ENCODE data around the gene ATXN1. TPM values are rescaled to one million over a fixed set of nuclear protein-coding genes. Genes with fewer than 3 reads are reported as not detected.

The ATXN1 gene
- polyA plus RNA-seq, 1 donor: 13.6 TPM

DNA sequence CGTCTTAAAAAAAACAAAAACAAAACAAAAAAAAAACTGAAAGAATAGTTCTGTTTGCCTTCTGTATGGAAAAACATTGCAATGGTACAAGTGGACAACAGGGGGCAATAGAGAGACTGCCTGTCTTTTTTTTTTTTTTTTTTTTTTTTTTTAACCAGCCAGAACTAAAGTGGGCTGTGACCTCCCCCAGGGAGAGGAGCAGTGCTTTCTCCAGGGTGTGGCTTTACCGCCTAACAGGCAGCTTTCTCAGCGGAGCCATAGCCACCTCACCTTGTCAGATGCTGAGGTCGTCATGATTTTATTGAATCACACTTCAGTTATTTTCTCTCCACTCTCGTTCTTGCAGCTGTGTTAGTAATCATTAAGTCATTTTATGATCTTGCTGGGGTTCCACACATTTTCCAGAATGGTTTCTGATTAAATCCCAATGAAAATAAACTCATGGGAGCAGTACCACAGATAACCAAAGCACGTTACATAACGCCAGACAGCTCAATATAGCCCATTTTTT, 444.5 kb downstream of the ATXN1 start:
- H3K27ac ChIP-seq (ENCODE audit: low read length): no peak overlapping the region
- 78% methylated on average over 3 of the region's 7 CpGs for WGBS (ENCODE audit: insufficient coverage, low lambda C conversion rate)

DNA sequence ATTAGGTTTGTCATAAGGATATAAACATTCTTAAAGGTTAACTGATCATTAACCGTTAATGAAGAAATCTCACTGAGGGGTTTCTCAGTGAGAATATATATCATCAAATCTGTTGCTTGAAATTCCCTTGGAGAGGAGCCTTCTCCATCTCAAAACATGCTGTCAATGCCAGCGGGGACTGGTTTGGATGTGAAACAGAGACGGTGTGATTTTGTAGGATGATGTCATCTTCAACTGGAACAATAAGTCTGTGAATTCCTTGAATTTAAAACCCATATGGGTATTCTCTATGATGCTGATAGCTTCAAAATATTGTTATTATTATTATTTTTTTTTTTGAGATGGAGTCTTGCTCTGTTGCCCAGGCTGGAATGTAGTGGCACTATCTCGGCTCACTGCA, 447.0 kb downstream of the ATXN1 start:
- 80% methylated on average over 2 of the region's 4 CpGs for WGBS (ENCODE audit: insufficient coverage, low lambda C conversion rate)
- Histone ChIP-seq H3K36me3 (ENCODE audit: control insufficient read depth, insufficient read depth, low read length) (no peaks in the 10 kb centered on the region), H3K4me3 (ENCODE audit: low read length) (no peak overlapping the region), H3K9me3 (ENCODE audit: control insufficient read depth, low read depth, low read length) (no peaks in the 10 kb centered on the region), H3K4me1 (ENCODE audit: control insufficient read depth, insufficient read depth, low read length) (no peaks in the 10 kb centered on the region), H3K27ac (ENCODE audit: low read length) (no peak overlapping the region), H3K27me3 (ENCODE audit: control insufficient read depth, insufficient read depth, low read length) (no peaks in the 10 kb centered on the region)
- no peak for DNase-seq

More for the DNA sequence above, 444.5 kb downstream of the ATXN1 start:
- peaks cover 4% of the 10 kb centered on the region for H3K36me3 ChIP-seq (ENCODE audit: control insufficient read depth, insufficient read depth, low read length)
- H3K4me1 ChIP-seq (ENCODE audit: control insufficient read depth, insufficient read depth, low read length): no peaks in the 10 kb centered on the region
- no peaks in the 10 kb centered on the region for H3K27me3 ChIP-seq (ENCODE audit: control insufficient read depth, insufficient read depth, low read length)
- H3K9me3 ChIP-seq (ENCODE audit: control insufficient read depth, low read depth, low read length): no peaks in the 10 kb centered on the region
- DNase-seq: no peak
- H3K4me3 ChIP-seq (ENCODE audit: low read length): no peak overlapping the region

DNA sequence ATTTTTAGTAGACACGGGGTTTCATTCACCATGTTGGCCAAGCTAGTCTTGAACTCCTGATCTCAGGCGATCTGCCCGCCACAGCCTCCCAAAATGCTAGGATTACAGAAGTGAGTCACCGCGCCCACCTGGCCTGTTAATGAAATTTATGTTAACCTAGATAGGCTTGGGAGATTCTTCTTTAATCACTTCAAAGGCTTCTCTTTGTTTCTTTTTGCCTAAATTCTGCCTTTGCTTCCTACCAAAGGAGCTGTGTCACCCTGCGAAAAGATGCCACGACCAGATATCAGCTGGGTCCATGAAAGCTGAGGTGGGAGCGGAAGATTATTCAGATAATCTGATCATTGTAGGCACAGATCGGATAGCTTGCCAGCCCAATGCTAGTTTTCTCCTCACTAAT, 447.5 kb downstream of the ATXN1 start:
- no peak overlapping the region for H3K4me3 ChIP-seq (ENCODE audit: low read length)
- H3K4me1 ChIP-seq (ENCODE audit: control insufficient read depth, insufficient read depth, low read length): no peaks in the 10 kb centered on the region
- H3K27me3 ChIP-seq (ENCODE audit: control insufficient read depth, insufficient read depth, low read length): no peaks in the 10 kb centered on the region
- WGBS (ENCODE audit: insufficient coverage, low lambda C conversion rate): no CpG with 5 or more reads among the region's 9 CpGs
- H3K9me3 ChIP-seq (ENCODE audit: control insufficient read depth, low read depth, low read length): no peaks in the 10 kb centered on the region
- no peaks in the 10 kb centered on the region for H3K36me3 ChIP-seq (ENCODE audit: control insufficient read depth, insufficient read depth, low read length)
- no peak overlapping the region for H3K27ac ChIP-seq (ENCODE audit: low read length)
- no peak for DNase-seq

- Histone ChIP-seq H3K4me1 (ENCODE audit: control insufficient read depth, insufficient read depth, low read length) (no peaks in the 10 kb centered on the region), H3K27ac (ENCODE audit: low read length) (no peak overlapping the region), H3K36me3 (ENCODE audit: control insufficient read depth, insufficient read depth, low read length) (peaks cover 1% of the 10 kb centered on the region), H3K4me3 (ENCODE audit: low read length) (no peak overlapping the region), H3K9me3 (ENCODE audit: control insufficient read depth, low read depth, low read length) (no peaks in the 10 kb centered on the region), H3K27me3 (ENCODE audit: control insufficient read depth, insufficient read depth, low read length) (no peaks in the 10 kb centered on the region)
- WGBS (ENCODE audit: insufficient coverage, low lambda C conversion rate): 100% methylated on average over 1 of the region's 6 CpGs
- DNase-seq: no peak
These were observed 449.5 kb downstream of the ATXN1 start for GRCh38 chr6:16311763-16312162.

- Histone ChIP-seq H3K4me1 (ENCODE audit: control insufficient read depth, insufficient read depth, low read length) (no peaks in the 10 kb centered on the region), H3K36me3 (ENCODE audit: control insufficient read depth, insufficient read depth, low read length) (peaks cover 17% of the 10 kb centered on the region), H3K27me3 (ENCODE audit: control insufficient read depth, insufficient read depth, low read length) (no peaks in the 10 kb centered on the region), H3K27ac (ENCODE audit: low read length) (no peak overlapping the region), H3K9me3 (ENCODE audit: control insufficient read depth, low read depth, low read length) (no peaks in the 10 kb centered on the region), H3K4me3 (ENCODE audit: low read length) (no peak overlapping the region)
- WGBS (ENCODE audit: insufficient coverage, low lambda C conversion rate): no CpG with 5 or more reads among the region's 20 CpGs
- no peak for DNase-seq
These were observed 454.9 kb downstream of the ATXN1 start for GRCh38 chr6:16306334-16306733.

- Histone ChIP-seq H3K4me3 (ENCODE audit: low read length) (no peak overlapping the region), H3K27ac (ENCODE audit: low read length) (no peak overlapping the region), H3K36me3 (ENCODE audit: control insufficient read depth, insufficient read depth, low read length) (peaks cover 17% of the 10 kb centered on the region), H3K9me3 (ENCODE audit: control insufficient read depth, low read depth, low read length) (no peaks in the 10 kb centered on the region), H3K27me3 (ENCODE audit: control insufficient read depth, insufficient read depth, low read length) (no peaks in the 10 kb centered on the region), H3K4me1 (ENCODE audit: control insufficient read depth, insufficient read depth, low read length) (no peaks in the 10 kb centered on the region)
- no CpG with 5 or more reads among the region's 19 CpGs for WGBS (ENCODE audit: insufficient coverage, low lambda C conversion rate)
- no peak for DNase-seq
These were observed 455.5 kb downstream of the ATXN1 start for GRCh38 chr6:16305788-16306187.

GRCh38 chr6:16305246-16305725, 456.0 kb downstream of the ATXN1 start:
- DNase-seq: no peak
- peaks cover 17% of the 10 kb centered on the region for H3K36me3 ChIP-seq (ENCODE audit: control insufficient read depth, insufficient read depth, low read length)
- WGBS (ENCODE audit: insufficient coverage, low lambda C conversion rate): 100% methylated on average over 1 of the region's 7 CpGs
- H3K27me3 ChIP-seq (ENCODE audit: control insufficient read depth, insufficient read depth, low read length): no peaks in the 10 kb centered on the region
- no peaks in the 10 kb centered on the region for H3K4me1 ChIP-seq (ENCODE audit: control insufficient read depth, insufficient read depth, low read length)
- H3K27ac ChIP-seq (ENCODE audit: low read length): no peak overlapping the region
- no peaks in the 10 kb centered on the region for H3K9me3 ChIP-seq (ENCODE audit: control insufficient read depth, low read depth, low read length)
- no peak overlapping the region for H3K4me3 ChIP-seq (ENCODE audit: low read length)

DNA sequence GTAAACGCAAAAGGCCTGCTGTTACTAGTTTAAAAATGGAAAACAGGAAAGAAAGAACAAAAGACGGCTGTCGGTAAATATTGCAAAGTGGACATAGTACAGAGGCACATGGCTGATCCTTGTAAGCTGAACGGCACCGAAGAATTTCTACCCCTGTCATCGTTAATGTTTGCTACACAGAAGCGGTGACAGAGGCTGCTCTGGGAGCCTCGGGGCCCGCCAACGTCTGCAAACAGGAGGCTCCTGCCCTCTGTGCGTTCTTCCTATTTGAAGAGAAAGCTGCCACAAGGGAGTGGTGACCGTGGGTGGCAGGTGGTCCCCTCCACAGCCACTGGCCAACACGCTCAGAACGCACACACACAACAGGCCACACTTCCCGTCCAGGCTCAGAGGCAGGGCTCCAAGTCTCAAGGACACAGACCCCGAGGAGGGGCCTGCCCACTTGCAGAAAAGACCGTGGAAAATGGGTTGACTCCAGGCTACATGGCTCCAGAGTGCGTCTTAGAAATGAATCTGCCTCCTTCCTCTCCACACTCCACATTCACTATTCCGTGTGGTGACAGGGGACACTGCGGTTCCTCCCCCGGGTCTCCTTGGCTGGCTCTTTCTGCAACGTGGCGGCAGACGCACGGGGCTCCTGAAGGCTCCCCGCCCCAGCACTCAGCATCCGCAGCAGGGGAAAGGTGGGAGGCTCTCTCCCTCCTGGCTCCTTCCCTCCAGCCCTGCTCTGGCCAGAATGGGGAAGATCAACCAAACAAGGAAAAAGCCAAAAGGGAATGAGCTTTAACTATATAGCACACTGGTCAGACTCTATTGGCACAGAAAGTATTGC, 458.3 kb downstream of the ATXN1 start:
- Histone ChIP-seq H3K27me3 (ENCODE audit: control insufficient read depth, insufficient read depth, low read length) (no peaks in the 10 kb centered on the region), H3K4me3 (ENCODE audit: low read length) (no peak overlapping the region), H3K36me3 (ENCODE audit: control insufficient read depth, insufficient read depth, low read length) (peaks cover 17% of the 10 kb centered on the region), H3K9me3 (ENCODE audit: control insufficient read depth, low read depth, low read length) (no peaks in the 10 kb centered on the region), H3K27ac (ENCODE audit: low read length) (no peak overlapping the region), H3K4me1 (ENCODE audit: control insufficient read depth, insufficient read depth, low read length) (no peaks in the 10 kb centered on the region)
- WGBS (ENCODE audit: insufficient coverage, low lambda C conversion rate): 65% methylated on average over 5 of the region's 27 CpGs
- DNase-seq: no peak

- Histone ChIP-seq H3K27ac (ENCODE audit: low read length) (no peak overlapping the region), H3K4me1 (ENCODE audit: control insufficient read depth, insufficient read depth, low read length) (no peaks in the 10 kb centered on the region), H3K9me3 (ENCODE audit: control insufficient read depth, low read depth, low read length) (no peaks in the 10 kb centered on the region), H3K4me3 (ENCODE audit: low read length) (no peak overlapping the region), H3K27me3 (ENCODE audit: control insufficient read depth, insufficient read depth, low read length) (no peaks in the 10 kb centered on the region), H3K36me3 (ENCODE audit: control insufficient read depth, insufficient read depth, low read length) (peaks cover 14% of the 10 kb centered on the region)
- DNase-seq: no peak
- WGBS (ENCODE audit: insufficient coverage, low lambda C conversion rate): no CpG with 5 or more reads among the region's 7 CpGs
These were observed 459.7 kb downstream of the ATXN1 start for GRCh38 chr6:16301511-16301910.

- H3K9me3 ChIP-seq (ENCODE audit: control insufficient read depth, low read depth, low read length): no peaks in the 10 kb centered on the region
- H3K27me3 ChIP-seq (ENCODE audit: control insufficient read depth, insufficient read depth, low read length): no peaks in the 10 kb centered on the region
- H3K4me3 ChIP-seq (ENCODE audit: low read length): no peak overlapping the region
- WGBS (ENCODE audit: insufficient coverage, low lambda C conversion rate): 100% methylated on average over 1 of the region's 3 CpGs
- peaks cover 5% of the 10 kb centered on the region for H3K36me3 ChIP-seq (ENCODE audit: control insufficient read depth, insufficient read depth, low read length)
- H3K4me1 ChIP-seq (ENCODE audit: control insufficient read depth, insufficient read depth, low read length): no peaks in the 10 kb centered on the region
- no peak for DNase-seq
- H3K27ac ChIP-seq (ENCODE audit: low read length): no peak overlapping the region
These were observed 461.4 kb downstream of the ATXN1 start for GRCh38 chr6:16299861-16300260.

Measured in large intestine (tissue), 3 donors.